ENCODE measurements around the gene SCGB3A2. TPM values are rescaled to one million over a fixed set of nuclear protein-coding genes. Genes with fewer than 3 reads are reported as not detected.
"Not testable (repeated sequence)": the region's sequence is repeated elsewhere in the genome, so short reads cannot be mapped to it uniquely, and the experiment has no call there.

Gene SCGB3A2
- total and polyA plus RNA-seq, 2 experiments from 2014 or later: 33.6 to 70.6 TPM

DNA sequence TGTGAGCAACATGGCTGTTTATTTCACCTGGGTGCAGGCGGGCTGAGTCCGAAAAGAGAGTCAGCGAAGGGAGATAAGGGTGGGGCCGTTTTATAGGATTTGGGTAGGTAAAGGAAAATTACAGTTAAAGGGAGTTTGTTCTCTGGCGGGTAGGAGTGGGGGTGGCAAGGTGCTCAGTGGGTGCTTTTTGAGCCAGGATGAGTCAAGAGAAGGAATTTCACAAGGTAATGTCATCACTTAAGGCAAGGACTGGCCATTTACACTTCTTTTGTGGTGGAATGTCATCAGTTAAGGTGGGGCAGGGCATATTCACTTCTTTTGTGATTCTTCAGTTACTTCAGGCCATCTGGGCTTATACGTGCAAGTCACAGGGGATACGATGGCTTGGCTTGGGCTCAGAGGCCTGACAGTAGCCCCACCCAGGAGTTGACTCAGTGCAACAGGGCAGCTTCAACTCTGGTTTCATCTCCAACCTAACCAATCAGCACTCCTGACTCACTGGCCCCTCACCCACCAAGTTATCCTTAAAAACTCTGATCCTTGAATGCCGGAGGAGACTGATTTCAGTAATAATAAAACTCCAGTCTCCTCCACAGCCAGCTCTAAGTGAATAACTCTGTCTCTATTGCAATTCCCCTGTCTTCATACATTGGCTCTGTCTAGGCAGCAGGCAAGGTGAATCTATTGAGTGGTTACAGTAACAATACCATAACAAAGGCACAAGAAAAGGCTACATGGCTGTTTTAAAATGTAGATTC is 4.2 kb upstream of the SCGB3A2 start:
- not testable (repeated sequence) for H3K9me2 ChIP-seq (replicated peaks; ENCODE audit: insufficient read depth); DNase-seq (ENCODE audit: low spot score); H2AFZ ChIP-seq; H3K4me1 ChIP-seq (ENCODE audit: insufficient read depth); H4K20me1 ChIP-seq (ENCODE audit: insufficient read depth, poor library complexity, severe bottlenecking); H3K4me3 ChIP-seq; H3K27ac ChIP-seq; H3K79me2 ChIP-seq; H3K36me3 ChIP-seq (replicated peaks; ENCODE audit: insufficient read depth, low read depth); H3K9me3 ChIP-seq (ENCODE audit: low read depth); H3K4me2 ChIP-seq
- H3K27me3 ChIP-seq: peaks cover 50% of the 10 kb centered on the region
- 50% methylated on average over 6 of the region's 8 CpGs for WGBS (ENCODE audit: low lambda C conversion rate, missing lambda C conversion rate)

GRCh38 chr5:147874910-147875367 is 3.6 kb upstream of the SCGB3A2 start:
- 21% methylated on average over 3 of the region's 3 CpGs for WGBS (ENCODE audit: low lambda C conversion rate, missing lambda C conversion rate)
- Histone ChIP-seq H3K9me3 (ENCODE audit: low read depth) (no peaks in the 10 kb centered on the region), H3K27ac (no peak overlapping the region), H2AFZ (no peak overlapping the region), H3K9me2 (replicated peaks; ENCODE audit: insufficient read depth) (no peaks in the 10 kb centered on the region), H3K4me1 (ENCODE audit: insufficient read depth) (no peaks in the 10 kb centered on the region), H3K4me2 (no peak overlapping the region), H3K36me3 (replicated peaks; ENCODE audit: insufficient read depth, low read depth) (no peaks in the 10 kb centered on the region), H3K27me3 (peaks cover 48% of the 10 kb centered on the region), H4K20me1 (ENCODE audit: insufficient read depth, poor library complexity, severe bottlenecking) (no peaks in the 10 kb centered on the region), H3K4me3 (no peak overlapping the region), H3K79me2 (no peaks in the 10 kb centered on the region)
- no peak for DNase-seq (ENCODE audit: low spot score)
- no peak for TF ChIP-seq CTCF (IDR thresholded peaks at IDR 0.05; ENCODE audit: poor library complexity)
- no peak for TF ChIP-seq EZH2 (IDR thresholded peaks at IDR 0.05; ENCODE audit: borderline replicate concordance)
- TF ChIP-seq EZH2phosphoT487 (IDR thresholded peaks at IDR 0.05; ENCODE audit: low read depth, severe bottlenecking, unreplicated experiment): no peak

DNA sequence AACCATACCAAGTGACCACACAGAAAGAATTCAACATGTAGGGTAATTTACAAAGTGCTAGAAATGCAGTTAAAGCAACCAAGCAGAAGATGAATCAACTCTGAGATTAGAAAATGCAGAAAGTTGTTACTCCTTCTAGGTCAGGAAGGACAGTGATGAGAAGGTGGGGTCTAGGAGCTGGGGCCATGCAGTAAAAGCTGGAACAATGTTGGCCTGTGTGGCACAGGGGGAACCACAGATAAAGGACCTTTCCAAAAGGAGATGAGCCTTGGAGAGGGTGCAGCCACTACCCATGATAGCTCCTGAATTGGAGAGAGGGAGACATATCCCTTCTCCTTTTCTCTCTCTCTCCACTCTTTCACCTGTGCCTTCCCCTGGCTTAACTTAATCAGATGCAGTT is 2.4 kb upstream of the SCGB3A2 start:
- Histone ChIP-seq H3K9me2 (replicated peaks; ENCODE audit: insufficient read depth) (no peaks in the 10 kb centered on the region), H3K27me3 (peaks cover 56% of the 10 kb centered on the region), H2AFZ (no peak overlapping the region), H3K4me2 (no peak overlapping the region), H3K79me2 (no peaks in the 10 kb centered on the region), H4K20me1 (ENCODE audit: insufficient read depth, poor library complexity, severe bottlenecking) (no peaks in the 10 kb centered on the region), H3K4me3 (no peak overlapping the region), H3K9me3 (ENCODE audit: low read depth) (no peaks in the 10 kb centered on the region), H3K27ac (no peak overlapping the region), H3K36me3 (replicated peaks; ENCODE audit: insufficient read depth, low read depth) (no peaks in the 10 kb centered on the region), H3K4me1 (ENCODE audit: insufficient read depth) (no peaks in the 10 kb centered on the region)
- no peak for DNase-seq (ENCODE audit: low spot score)
- TF ChIP-seq EZH2phosphoT487 (IDR thresholded peaks at IDR 0.05; ENCODE audit: low read depth, severe bottlenecking, unreplicated experiment): no peak
- TF ChIP-seq CTCF (IDR thresholded peaks at IDR 0.05; ENCODE audit: poor library complexity): no peak
- no peak for TF ChIP-seq EZH2 (IDR thresholded peaks at IDR 0.05; ENCODE audit: borderline replicate concordance)

DNA sequence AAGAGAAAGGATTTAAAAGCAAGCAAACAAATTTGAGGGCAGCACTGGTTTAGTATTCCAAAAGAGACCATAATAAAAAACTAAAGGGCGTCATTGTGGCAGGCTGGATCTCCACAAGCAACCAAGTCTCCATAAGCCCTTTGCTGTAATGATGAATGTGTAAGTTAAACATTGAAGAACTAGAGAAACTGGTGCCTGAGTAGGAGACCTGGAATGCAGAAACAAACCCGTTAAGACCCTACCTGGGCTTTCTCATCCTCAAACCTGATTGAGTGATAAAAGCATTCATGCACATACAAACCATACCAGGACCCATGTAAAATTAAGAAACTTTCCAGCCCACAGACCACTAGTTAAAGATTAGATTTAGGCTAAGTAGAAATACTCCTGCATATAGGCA is 1.9 kb upstream of the SCGB3A2 start:
- H3K79me2 ChIP-seq: no peaks in the 10 kb centered on the region
- H3K4me3 ChIP-seq: no peak overlapping the region
- no peaks in the 10 kb centered on the region for H4K20me1 ChIP-seq (ENCODE audit: insufficient read depth, poor library complexity, severe bottlenecking)
- H3K27me3 ChIP-seq: peaks cover 56% of the 10 kb centered on the region
- no peak for DNase-seq (ENCODE audit: low spot score)
- no peaks in the 10 kb centered on the region for H3K4me1 ChIP-seq (ENCODE audit: insufficient read depth)
- H3K9me3 ChIP-seq (ENCODE audit: low read depth): no peaks in the 10 kb centered on the region
- H2AFZ ChIP-seq: no peak overlapping the region
- H3K9me2 ChIP-seq (replicated peaks; ENCODE audit: insufficient read depth): no peaks in the 10 kb centered on the region
- H3K4me2 ChIP-seq: no peak overlapping the region
- 49% methylated on average over 2 of the region's 2 CpGs for whole genome bisulfite sequencing (ENCODE audit: low lambda C conversion rate, missing lambda C conversion rate)
- no peak for TF ChIP-seq EZH2phosphoT487 (IDR thresholded peaks at IDR 0.05; ENCODE audit: low read depth, severe bottlenecking, unreplicated experiment)
- TF ChIP-seq EZH2 (IDR thresholded peaks at IDR 0.05; ENCODE audit: borderline replicate concordance): no peak
- no peak for TF ChIP-seq CTCF (IDR thresholded peaks at IDR 0.05; ENCODE audit: poor library complexity)
- no peaks in the 10 kb centered on the region for H3K36me3 ChIP-seq (replicated peaks; ENCODE audit: insufficient read depth, low read depth)
- no peak overlapping the region for H3K27ac ChIP-seq

Measured in hepatocyte (in vitro differentiated cells).